ENCODE measurements around the gene WFDC13.
"Not testable (repeated sequence)": the region's sequence is repeated elsewhere in the genome, so short reads cannot be mapped to it uniquely, and the experiment has no call there.

WFDC13 gene, protein sequence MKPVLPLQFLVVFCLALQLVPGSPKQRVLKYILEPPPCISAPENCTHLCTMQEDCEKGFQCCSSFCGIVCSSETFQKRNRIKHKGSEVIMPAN

DNA sequence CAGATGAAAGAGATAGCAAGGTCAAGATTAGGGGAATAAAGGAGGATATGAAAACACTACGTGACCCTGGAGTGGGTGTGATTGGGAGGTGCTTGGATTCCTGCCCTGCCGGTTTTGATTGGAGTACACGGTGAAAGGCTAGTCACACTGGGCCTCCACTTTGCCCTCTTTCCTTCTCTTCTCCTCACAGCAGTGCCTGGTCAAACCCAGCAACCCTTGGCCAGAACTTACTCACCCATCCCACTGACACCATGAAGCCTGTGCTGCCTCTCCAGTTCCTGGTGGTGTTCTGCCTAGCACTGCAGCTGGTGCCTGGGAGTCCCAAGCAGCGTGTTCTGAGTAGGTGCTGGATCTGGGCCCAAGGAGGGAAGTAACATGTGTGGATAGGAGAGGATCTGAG is at the start of gene WFDC13:
TSS of gene WFDC13 (plus strand) at position 166 of the 400 bp plus-strand sequence. CDS start at position 252, 86 bp downstream.
- DNase-seq, result no peak

DNA sequence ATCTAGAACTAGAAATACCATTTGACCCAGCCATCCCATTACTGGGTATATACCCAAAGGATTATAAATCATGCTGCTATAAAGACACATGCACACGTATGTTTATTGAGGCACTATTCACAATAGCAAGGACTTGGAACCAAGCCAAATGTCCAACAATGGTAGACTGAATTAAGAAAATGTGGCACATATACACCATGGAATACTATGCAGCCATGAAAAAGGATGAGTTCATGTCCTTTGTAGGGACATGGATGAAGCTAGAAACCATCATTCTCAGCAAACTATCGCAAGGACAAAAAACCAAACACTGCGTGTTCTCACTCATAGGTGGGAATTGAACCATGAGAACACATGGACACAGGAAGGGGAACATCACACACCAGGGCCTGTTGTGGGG is 44.8 kb upstream of the WFDC13 start:
- DNase-seq, result not testable (repeated sequence)

DNA sequence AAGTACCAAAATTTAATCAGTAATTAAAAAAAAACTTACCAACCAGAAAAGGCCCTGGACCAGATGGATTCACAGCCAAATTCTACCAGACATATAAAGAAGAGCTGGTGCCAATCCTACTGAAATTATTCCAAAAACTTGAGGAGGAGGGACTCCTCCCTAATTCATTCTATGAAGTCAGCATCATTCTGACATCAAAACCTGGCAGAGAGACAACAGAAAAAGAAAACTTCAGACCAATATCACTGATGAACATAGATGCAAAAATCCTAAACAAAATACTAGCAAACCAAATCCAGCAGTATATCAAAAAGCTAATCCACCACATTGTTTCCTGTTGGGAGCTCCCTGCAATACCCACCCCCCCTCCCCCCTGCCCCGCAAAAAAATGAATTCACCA is 31.7 kb upstream of the WFDC13 start, which contains the start of gene WFDC11:
TSS of gene WFDC11 (minus strand) at position 101 of the 400 bp plus-strand sequence. CDS start 19,639 bp downstream, outside the sequence.
- no peak for DNase-seq

DNA sequence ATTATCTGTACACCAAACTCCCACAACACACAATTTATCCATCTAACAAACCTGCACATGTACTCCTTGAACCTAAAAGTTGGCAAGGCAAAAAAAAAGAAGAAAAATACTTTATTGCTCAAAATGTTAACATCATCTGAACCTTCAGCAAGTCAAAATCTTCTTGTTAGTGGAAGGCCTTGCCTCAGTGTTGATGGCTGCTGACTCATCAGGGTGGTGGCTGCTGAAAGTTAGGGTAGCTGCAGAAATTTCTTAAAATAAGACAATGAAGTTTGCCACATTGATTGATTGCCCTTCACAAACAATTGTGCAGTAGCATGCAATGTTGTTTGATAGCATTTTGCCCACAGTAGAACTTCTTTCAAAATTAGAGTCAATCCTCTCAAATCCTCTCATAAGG is 29.1 kb upstream of the WFDC13 start:
- DNase-seq, result no peak

DNA sequence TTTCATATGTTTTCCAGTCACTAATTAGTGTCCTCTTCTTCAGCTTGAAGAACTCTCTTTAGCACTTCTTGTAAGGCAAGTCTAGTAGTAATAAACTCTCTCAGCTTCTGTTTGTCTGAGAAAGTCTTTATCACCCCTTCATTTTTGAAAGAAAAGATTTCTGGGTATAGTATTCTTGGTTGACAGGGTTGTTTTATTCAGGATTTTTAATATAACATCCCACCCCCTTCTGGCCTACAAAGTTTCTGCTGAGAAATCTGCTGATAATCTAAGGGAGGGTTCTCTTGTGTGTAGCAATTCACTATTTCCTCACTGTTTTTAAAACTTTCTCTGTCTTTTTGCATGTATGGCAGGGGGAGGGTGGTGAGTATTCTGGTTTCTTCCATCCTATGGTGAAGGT is 22.2 kb upstream of the WFDC13 start:
- no peak for DNase-seq

DNA sequence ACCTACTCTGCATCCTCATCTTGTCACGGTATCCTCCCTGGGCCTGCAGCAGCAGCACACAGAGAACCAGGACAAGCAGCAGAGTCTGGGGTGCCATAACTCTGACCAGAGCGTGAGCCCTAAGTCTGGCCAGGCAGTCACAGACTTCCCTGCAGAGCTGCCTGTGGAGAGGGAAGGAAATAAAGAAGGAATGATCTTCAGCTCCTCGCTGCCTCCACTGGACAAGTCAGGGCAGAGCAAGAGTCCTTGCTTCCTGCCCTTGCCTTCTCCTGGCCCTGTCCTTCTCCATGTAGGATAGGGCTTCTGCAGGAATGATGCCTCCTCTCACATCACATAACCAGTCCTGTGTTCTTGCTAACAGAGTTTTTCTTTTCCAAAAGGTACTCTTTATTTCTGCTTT is 15.9 kb upstream of the WFDC13 start:
- no peak for DNase-seq

DNA sequence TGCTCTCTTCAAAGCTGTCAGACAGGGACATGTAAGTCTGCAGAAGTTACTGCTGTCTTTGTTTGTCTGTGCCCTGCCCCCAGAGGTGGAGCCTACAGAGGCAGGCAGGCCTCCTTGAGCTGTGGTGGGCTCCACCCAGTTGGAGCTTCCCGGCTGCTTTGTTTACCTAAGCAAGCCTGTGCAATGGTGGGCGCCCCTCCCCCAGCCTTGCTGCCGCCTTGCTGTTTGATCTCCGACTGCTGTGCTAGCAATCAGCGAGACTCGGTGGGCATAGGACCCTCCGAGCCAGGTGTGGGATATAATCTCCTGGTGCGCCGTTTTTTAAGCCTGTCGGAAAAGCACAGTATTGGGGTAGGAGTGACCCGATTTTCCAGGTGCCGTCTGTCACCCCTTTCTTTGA is 8.5 kb upstream of the WFDC13 start:
- not testable (repeated sequence) for DNase-seq

DNA sequence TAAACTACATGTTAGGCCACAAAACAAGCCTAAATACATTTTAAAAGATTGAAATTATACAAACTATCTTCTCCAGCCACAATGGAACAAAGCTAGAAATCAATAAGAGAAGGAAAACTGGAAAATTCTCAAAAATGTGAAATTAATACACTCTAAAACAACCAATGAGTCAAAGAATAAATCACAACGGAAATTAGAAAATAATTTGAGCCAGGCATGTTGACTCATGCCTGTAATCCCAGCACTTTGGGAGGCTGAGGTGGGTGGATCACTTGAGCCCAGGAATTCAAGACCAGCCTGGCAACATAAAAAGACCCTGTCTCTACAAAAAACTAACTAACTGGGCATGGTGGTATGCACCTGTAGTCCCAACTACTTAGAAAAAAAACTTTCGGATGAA is 6.3 kb upstream of the WFDC13 start:
- DNase-seq, result no peak

DNA sequence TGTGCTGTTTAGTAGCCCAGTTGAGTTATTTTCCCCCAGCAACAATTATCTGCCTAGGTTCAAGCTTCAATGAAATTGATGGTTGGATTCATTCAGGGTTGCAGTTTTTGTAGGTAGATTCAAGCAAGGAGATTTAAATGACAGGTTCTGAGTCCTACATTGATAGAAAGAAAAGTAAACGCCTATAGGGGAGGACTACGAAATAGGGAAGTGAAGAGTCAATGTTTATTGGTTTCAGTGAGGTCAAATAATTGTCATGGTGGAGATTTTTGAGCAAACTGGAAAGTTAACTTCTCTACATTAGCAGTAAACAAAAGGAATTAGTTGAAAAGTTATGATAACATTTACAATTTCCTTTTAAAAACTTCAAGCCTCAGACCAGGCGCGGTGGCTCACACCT is 734 bp upstream of the WFDC13 start:
- no peak for DNase-seq

DNA sequence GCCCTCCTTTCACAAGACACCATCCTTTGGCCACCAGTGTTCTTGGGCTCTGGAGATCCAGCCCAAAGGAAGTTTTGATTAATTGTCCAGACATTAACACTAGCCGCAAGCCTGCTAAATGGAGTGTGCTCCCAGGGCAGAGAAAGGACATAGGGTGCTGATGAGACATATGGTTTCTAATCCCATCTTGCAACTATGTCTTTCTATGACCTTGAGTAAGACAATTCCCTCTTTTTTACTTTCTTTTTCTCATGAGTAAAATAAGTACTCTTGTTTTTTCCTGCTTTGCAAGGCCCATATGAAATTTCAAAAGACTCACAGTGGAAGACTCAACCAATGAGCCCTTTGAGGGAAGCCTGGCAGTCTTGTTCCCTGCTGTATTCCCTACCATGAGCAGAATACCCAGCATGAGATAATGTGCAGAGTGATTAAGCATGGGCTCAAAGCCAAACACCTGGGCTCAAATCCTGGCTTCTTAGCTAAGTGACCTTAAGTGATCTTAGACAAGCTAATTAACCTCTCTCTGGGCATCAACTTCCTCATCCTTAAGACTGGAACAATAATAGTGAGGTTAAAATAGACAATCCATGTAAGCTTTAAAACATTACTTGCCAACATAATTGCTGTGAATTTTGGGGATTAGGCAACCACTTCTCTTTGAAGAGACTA is 3.3 kb downstream of the WFDC13 start, which contains the start of gene WFDC10B:
TSS of gene WFDC10B (minus strand) at position 51 of the 669 bp plus-strand sequence. CDS start 19,027 bp downstream, outside the sequence.
- DNase-seq, result no peak

DNA sequence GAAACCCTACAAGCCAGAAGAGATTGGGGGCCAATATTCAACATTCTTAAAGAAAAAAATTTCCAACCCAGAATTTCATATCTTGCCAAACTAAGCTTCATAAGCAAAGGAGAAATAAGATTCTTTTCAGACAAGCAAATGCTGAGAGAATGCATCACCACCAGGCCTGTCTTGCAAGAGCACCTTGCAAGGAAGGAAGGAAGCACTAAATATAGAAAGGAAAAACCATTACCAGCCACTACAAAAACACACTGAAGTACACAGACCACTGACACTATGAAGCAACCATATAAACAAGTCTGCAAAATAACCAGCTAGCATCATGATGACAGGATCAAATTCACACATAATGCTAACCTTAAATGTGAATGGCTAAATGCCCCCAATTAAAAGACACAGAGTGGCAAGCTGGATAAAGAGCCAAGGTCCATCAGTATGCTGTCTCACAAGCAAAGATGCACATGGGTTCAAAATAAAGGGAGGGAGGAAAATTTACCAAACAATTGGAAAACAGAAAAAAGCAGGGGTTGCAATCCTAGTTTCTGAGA is 14.4 kb downstream of the WFDC13 start:
- not testable (repeated sequence) for DNase-seq

DNA sequence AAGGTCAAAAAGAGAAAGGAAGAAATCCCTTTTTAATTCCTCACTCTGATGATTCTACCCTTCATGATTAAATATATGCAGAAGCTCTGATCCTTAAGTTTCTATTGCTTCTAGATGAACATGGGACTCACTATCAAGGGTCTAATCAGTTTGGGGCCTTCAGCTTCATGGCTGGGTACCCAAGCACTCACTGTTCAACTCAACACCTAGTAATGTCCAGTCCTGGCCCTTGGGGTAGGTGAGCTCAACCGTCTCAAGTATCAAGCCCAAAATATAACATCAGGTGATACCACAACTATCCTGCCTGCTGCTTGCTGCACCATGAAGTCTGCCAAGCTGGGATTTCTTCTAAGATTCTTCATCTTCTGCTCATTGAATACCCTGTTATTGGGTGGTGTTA is 20.2 kb downstream of the WFDC13 start, which contains the start of gene SPINT4:
TSS of gene SPINT4 (plus strand) at position 301 of the 400 bp plus-strand sequence. CDS start at position 322, 21 bp downstream.
- DNase-seq, result no peak

DNA sequence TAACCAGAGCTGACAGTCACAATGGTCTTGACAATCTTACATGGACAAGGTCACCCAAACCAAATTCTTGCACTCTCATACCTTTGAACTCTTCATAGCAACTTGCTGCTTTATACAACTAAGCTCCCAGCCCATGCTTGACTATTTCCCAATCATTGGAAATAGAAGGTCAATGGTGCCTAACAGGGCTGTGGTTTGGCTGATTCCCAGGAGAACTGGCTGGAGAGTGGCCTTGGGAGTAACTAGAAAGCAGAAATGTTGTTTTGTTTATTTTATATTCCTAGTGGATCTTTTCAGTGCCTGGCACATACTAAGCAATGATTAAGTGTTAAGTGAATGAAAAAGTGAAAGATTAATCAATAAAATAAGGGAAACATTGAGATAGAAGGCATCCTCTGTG is 23.3 kb downstream of the WFDC13 start:
- DNase-seq, result no peak

DNA sequence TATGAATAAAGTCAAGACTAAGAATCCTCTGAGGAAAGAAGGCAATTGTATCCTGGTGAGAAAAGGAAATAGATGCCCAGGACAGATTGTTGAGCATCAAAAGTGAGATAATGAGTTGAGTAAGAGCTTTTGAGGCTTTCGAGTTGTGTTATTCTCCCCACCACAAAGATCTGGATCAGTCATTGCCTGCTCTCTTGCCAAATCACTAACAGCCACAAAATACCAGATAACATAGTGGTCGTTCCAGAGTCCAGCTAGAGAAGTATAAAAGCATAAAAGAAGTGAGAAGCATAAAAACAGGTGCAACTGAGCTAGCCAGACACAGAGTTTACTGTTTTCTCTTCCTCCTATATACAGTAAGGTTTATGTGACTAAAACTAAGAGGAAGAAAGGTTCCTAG is 25.2 kb downstream of the WFDC13 start:
- DNase-seq, result no peak

DNA sequence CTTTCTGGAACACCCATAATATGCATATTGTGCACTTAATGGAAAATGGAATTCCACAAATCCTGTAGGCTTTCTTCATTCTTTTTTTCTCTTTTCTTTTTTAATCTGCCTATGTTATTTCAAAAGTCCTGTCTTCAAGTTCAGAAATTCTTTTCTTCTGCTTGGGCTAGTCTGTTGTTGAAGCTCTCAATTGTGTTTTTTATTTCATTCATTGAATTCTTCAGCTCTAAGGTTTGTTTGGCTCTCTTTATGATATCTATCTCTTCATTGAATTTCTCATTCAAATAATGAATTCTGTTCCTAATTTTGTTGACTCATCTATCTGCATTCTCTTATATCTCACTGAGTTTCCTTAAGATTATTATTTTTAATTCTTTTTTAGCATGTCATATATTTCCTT is 30.4 kb downstream of the WFDC13 start:
- no peak for DNase-seq

DNA sequence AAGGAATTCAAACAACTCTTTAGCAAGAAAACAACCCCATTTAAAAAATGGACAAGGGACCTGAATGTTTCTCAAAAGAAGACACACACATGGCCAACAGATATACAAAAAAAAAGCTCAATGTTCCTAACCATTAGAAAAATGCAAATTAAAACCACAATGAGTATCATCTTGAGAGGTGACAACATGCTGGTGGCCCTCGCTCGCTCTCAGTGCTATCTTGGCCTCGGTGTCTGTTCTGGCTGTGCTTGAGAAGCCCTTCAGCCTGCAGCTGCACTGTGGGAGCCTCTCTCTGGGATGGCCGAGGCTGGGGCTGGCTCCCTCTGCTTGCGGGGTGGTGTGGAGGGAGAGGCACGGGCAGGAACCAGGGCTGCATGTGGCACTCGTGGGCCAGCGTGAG is 33.7 kb downstream of the WFDC13 start:
- DNase-seq, result no peak

DNA sequence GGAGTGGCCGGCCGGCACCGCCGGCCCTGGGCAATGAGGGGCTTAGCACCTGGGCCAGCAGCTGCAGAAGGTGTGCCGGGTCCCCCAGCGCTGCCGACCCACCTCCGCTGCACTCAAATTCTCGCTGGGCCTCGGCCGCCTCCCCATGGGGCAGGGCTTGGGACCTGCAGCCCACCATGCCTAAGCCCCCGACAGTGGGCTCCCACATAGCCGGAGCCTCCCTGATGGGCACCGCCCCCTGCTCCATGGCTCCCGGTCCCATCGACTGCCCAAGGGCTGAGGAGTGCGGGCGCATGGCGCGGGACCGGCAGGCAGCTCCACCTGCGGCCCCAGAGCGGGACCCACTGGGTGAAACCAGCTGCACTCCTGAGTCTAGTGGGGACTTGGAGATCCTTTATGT is 34.1 kb downstream of the WFDC13 start:
- DNase-seq, result no peak

DNA sequence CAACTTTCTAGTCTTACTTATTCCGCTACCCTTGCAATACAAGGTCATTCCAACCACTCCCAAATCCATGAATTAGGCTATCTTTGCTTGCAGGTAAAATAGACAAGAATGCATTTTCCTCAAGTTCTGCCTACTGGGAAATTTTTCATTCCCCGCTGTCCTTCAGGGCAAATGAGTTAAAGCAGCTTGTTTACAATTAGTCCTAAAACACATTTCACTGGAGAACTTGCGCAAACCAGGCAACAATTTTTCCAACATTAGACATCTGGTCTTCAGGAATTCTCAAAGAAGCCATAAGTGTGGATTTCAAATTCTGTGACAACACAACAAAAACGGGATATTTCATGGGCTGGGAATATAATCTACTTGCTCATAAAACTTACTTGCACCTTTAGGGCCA is 40.8 kb downstream of the WFDC13 start:
- no peak for DNase-seq

DNA sequence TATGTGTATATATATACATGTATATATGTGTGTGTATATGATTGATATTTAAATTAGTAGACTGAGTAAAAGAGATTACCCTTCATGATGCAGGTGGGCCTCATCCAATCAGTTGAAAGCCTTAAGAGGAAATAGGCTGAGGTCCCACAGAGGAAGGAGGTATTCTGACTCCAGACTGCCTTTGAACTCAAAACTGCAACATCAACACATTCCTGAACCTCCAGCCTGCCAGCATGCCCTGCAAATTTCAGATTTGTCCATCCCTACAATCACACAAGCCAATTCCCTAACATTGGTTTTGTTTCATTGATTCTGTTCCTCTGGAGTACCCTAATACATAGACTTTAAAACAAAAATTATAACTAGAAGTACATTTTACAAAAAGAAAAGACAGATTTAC is 43.2 kb downstream of the WFDC13 start:
- no peak for DNase-seq

DNA sequence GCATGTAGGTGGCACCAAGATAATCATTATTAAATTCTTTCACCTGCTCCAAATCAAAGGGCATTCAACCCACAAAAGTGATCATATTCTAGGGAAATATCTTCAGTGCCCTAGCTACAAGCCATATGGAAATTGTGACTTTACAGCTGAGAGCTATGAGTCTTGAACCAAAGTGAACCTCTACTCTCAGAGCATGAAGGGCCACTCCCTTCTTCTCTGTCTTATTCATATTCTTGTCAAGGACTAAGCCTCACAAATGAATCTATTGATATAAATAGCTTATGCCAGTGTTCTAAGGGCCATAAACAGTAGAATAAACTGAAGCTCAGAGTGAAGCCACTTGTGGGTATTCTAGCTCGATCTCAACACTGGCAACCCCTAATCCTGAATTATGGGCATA is 49.9 kb downstream of the WFDC13 start:
- DNase-seq, result no peak

DNA sequence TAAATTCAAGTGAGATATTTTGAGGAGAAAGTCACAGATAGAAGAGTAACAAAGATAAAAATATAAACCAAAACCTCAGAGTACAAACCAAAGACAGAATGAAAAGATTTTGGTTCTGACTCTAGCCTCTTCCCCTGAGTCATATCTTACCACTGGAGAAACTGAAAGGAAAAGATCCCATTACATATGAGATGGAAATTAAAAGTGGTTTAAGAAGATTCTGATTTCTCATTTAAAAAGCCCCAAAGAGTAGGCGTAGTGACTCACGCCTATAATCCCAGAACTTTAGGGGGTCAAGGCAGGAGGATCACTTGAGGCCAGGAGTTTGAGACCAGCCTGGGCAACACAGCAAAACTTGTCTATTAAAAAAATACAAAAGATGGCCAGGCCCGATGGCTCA is 50.9 kb downstream of the WFDC13 start:
- peak; percentile 9 to 28 for DNase-seq

DNA sequence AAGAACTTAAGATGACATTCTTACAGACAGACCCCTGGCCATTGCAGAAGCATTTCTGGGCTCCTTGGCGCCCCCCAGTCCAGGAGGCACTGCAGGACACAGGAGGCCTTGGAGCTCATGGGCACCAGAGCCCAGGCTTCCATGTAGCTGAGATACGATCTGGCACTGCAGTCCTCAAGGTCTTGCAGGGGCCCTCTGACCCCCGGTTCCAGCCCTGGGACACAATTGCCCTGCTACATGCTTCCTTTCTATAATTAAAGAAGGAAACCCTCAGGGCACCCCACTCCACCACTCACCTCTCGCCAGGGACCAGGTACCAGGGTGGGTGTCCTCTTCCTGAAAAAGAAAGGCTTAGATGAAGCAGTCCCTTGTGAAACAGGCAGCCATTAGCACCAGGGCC is 56.3 kb downstream of the WFDC13 start:
- no peak for DNase-seq

Data from activated CD4-positive, alpha-beta T cell treated with anti-CD3 and anti-CD28 coated beads, Interleukin-2, amount 50 U/mL, for 48 hours (primary cell).